Raji (cell line): ENCODE data around the gene UHRF1.
A peak's percentile ranks its signal among the peaks of the same experiment; 100 is the strongest.

Source experiments
- POLR2A ChIP-seq: IDR thresholded peaks from 2 replicates; pipeline ENCODE4 v1.6.1; 2011; ENCODE audit warnings: low read depth, low read length, control low read depth; ENCODE audit not compliant: insufficient read depth

UHRF1 gene

GRCh38 chr19:4909156-4909896 is at the start of gene UHRF1:
Gene UHRF1 (plus strand): TSS chr19:4909501. CDS start chr19:4910886, 1,385 bp downstream.
- peak; percentile 68 for TF ChIP-seq POLR2A

GRCh38 chr19:4859697-4860096 is 49.6 kb upstream of the UHRF1 start:
- TF ChIP-seq POLR2A, result no peak

- no peak for TF ChIP-seq POLR2A
Measured at GRCh38 chr19:4861147-4861546, 48.2 kb upstream of the UHRF1 start.

- no peak for TF ChIP-seq POLR2A
Measured at GRCh38 chr19:4866595-4867424, 42.5 kb upstream of the UHRF1 start.

GRCh38 chr19:4867534-4868285 is 41.6 kb upstream of the UHRF1 start, which contains the start of gene PLIN3:
Gene PLIN3 (minus strand): TSS chr19:4867667. CDS start chr19:4861394, 6,273 bp downstream.
- TF ChIP-seq POLR2A, result peak; percentile 45

- no peak for TF ChIP-seq POLR2A
Measured at GRCh38 chr19:4868286-4868834, 40.9 kb upstream of the UHRF1 start.

GRCh38 chr19:4870025-4870700 is 39.1 kb upstream of the UHRF1 start:
- no peak for TF ChIP-seq POLR2A

- no peak for TF ChIP-seq POLR2A
Measured at GRCh38 chr19:4871711-4872110, 37.6 kb upstream of the UHRF1 start.

GRCh38 chr19:4873930-4874329 is 35.4 kb upstream of the UHRF1 start:
- TF ChIP-seq POLR2A, result no peak

GRCh38 chr19:4877753-4878490 is 31.4 kb upstream of the UHRF1 start:
- TF ChIP-seq POLR2A, result no peak

GRCh38 chr19:4878491-4878968 is 30.8 kb upstream of the UHRF1 start:
- TF ChIP-seq POLR2A, result no peak

- no peak for TF ChIP-seq POLR2A
Measured at GRCh38 chr19:4879041-4879440, 30.3 kb upstream of the UHRF1 start.

- no peak for TF ChIP-seq POLR2A
Measured at GRCh38 chr19:4889034-4889815, 20.1 kb upstream of the UHRF1 start.
